Stimulated activated CD4-positive, alpha-beta T cell treated with anti-CD3 and anti-CD28 coated beads, Interleukin-15, amount 100 ng/mL, for 1 hour (primary cell): ENCODE measurements around the gene RAP1B.

Experiments used
- DNase-seq, 2 donors: peaks; one replicate each; pipeline ENCODE4 v3.0.0-alpha.2; 2020; ENCODE audit warnings: low read depth in 1 of 2, low spot score in 1 of 2

The RAP1B gene

DNA sequence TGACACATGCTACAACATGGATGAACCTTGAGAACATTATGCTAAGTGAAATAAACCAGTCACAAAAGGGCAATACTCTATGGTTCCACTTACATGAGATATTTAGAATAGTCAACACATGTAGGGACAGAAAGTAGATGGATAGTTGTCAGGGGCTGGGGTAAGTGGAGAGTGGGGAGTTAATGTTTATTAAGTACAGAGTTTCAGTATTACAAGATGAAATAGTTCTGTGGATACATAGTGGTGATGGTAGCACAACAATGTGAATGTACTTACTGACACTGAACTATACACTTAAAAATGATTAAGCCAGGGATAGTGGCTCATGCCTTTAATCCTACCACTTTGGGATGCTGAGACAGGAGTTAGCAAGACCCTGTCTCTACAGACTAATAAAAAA is 84.8 kb downstream of the RAP1B start:
- no peak for DNase-seq

- no peak for DNase-seq
These were observed 88.8 kb downstream of the RAP1B start for GRCh38 chr12:68699486-68699885.
